Measurements from ENCODE around the gene UQCR10.

DNA sequence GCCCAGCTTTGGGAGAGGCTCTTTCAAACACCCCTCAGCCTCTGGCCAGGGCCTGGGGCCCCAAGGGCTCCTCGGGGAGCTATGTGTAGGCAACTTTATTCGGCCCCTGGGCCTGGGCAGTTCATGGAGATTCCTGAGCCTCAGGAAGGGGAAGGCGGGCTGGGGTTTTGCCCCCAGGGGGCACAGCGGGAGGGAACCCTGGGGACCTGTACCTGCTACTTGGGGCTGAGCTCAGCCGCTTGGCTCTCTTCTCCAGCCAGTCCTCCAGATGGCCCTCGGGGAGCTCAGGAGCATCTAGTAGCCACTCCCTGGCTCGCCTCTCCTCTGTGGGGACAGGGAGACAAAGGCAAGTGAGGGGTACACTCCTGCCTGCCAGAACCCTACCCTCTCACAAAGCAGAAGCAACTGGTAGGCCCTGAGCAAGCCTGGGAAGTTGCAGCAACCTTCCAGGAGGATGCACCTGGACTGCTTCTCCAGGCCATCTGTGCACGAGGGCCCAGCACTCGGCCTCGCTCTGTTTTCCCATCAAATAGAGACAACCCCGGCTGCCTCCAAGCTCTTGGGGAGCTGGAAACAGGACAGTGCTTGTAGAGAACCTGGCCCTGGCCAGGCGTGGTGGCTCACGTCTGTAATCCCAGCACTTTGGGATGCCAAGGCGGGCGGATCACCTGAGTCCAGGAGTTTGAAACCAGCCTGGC lies 28.9 kb upstream of the UQCR10 start:
- TF ChIP-seq, protein P1, sequence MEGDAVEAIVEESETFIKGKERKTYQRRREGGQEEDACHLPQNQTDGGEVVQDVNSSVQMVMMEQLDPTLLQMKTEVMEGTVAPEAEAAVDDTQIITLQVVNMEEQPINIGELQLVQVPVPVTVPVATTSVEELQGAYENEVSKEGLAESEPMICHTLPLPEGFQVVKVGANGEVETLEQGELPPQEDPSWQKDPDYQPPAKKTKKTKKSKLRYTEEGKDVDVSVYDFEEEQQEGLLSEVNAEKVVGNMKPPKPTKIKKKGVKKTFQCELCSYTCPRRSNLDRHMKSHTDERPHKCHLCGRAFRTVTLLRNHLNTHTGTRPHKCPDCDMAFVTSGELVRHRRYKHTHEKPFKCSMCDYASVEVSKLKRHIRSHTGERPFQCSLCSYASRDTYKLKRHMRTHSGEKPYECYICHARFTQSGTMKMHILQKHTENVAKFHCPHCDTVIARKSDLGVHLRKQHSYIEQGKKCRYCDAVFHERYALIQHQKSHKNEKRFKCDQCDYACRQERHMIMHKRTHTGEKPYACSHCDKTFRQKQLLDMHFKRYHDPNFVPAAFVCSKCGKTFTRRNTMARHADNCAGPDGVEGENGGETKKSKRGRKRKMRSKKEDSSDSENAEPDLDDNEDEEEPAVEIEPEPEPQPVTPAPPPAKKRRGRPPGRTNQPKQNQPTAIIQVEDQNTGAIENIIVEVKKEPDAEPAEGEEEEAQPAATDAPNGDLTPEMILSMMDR (conservative IDR thresholded peaks at IDR 0.05; ENCODE audit: low read depth, low read length), result no peak
- no peak for TF ChIP-seq POLR2A (IDR thresholded peaks at IDR 0.05; ENCODE audit: low read depth, low read length)
- TF ChIP-seq, protein P2, sequence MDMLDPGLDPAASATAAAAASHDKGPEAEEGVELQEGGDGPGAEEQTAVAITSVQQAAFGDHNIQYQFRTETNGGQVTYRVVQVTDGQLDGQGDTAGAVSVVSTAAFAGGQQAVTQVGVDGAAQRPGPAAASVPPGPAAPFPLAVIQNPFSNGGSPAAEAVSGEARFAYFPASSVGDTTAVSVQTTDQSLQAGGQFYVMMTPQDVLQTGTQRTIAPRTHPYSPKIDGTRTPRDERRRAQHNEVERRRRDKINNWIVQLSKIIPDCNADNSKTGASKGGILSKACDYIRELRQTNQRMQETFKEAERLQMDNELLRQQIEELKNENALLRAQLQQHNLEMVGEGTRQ (IDR thresholded peaks at IDR 0.05; ENCODE audit: low read depth, low read length), result no peak
